ENCODE measurements around the gene ALDH1B1. TPM values are rescaled to one million over a fixed set of nuclear protein-coding genes. Genes with fewer than 3 reads are reported as not detected.

The ALDH1B1 gene
- total RNA-seq, 6 experiments from 2014 or later, result 34.5 to 42.0 (median 37.2) TPM

GRCh38 chr9:38406476-38407186, 14.1 kb downstream of the ALDH1B1 start:
- no peak overlapping the region for H3K27ac Mint-ChIP-seq
- no peaks in the 10 kb centered on the region for H3K36me3 Mint-ChIP-seq (ENCODE audit: low read depth)
- H3K27me3 Mint-ChIP-seq (ENCODE audit: insufficient read depth), result peaks cover 55% of the 10 kb centered on the region
- TF ChIP-seq, protein P1, sequence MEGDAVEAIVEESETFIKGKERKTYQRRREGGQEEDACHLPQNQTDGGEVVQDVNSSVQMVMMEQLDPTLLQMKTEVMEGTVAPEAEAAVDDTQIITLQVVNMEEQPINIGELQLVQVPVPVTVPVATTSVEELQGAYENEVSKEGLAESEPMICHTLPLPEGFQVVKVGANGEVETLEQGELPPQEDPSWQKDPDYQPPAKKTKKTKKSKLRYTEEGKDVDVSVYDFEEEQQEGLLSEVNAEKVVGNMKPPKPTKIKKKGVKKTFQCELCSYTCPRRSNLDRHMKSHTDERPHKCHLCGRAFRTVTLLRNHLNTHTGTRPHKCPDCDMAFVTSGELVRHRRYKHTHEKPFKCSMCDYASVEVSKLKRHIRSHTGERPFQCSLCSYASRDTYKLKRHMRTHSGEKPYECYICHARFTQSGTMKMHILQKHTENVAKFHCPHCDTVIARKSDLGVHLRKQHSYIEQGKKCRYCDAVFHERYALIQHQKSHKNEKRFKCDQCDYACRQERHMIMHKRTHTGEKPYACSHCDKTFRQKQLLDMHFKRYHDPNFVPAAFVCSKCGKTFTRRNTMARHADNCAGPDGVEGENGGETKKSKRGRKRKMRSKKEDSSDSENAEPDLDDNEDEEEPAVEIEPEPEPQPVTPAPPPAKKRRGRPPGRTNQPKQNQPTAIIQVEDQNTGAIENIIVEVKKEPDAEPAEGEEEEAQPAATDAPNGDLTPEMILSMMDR (IDR thresholded peaks at IDR 0.05), result no peak
- H3K4me1 Mint-ChIP-seq (ENCODE audit: low read depth), result no peaks in the 10 kb centered on the region
- H3K4me3 Mint-ChIP-seq, result no peak overlapping the region
- DNase-seq, result no peak
- H3K9me3 Mint-ChIP-seq, result no peaks in the 10 kb centered on the region

DNA sequence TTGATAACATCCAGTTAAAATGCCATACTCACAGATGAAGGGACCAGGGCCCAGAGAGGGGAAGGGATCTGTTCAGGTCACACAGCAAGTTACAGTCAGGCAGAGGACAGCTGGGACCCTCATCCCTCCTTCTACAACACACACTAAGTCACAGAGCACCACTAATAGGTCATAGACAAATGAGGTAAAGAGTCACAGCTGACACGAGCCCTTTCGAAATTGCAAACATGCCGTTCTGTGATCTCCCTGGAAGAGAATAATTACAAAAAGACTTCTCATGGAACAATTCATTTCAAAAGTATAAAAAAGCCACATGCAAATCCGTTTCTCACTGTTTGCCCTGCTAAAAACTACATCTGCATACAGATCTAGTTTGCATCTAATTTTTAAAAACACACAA, 16.2 kb downstream of the ALDH1B1 start:
- H3K27me3 Mint-ChIP-seq (ENCODE audit: insufficient read depth), result peaks cover 60% of the 10 kb centered on the region
- H3K9me3 Mint-ChIP-seq, result no peaks in the 10 kb centered on the region
- H3K4me3 Mint-ChIP-seq, result no peak overlapping the region
- H3K27ac Mint-ChIP-seq, result no peak overlapping the region
- H3K4me1 Mint-ChIP-seq (ENCODE audit: low read depth), result no peaks in the 10 kb centered on the region
- no peaks in the 10 kb centered on the region for H3K36me3 Mint-ChIP-seq (ENCODE audit: low read depth)
- TF ChIP-seq, protein P1 (IDR thresholded peaks at IDR 0.05), result no peak
- DNase-seq, result no peak

GRCh38 chr9:38412751-38413150, 20.2 kb downstream of the ALDH1B1 start:
- Mint-ChIP-seq H3K36me3 (ENCODE audit: low read depth) (no peaks in the 10 kb centered on the region), H3K4me3 (no peak overlapping the region), H3K4me1 (ENCODE audit: low read depth) (no peaks in the 10 kb centered on the region), H3K9me3 (no peaks in the 10 kb centered on the region), H3K27me3 (ENCODE audit: insufficient read depth) (peaks cover 57% of the 10 kb centered on the region), H3K27ac (no peak overlapping the region)
- no peak for DNase-seq
- TF ChIP-seq, protein P1 (IDR thresholded peaks at IDR 0.05), result no peak

DNA sequence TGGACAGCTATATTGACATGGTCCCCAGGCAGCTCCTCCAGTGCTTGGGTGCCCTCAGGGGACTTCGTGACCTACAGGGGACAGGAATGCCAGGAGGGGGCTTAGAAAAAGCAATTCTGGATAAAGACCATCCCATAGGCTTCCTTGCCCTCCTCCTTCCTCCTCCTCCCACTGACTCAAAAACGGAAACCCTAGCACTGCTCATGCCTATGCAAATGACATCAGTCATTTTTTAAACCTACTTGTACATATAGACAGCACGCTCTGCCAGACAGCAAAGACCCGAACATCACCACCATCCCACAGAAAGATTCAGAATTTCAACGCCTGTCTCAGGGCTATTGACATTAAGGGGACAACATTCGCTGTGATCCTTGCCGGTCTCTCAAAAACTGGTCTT, 20.8 kb downstream of the ALDH1B1 start:
- peaks cover 59% of the 10 kb centered on the region for H3K27me3 Mint-ChIP-seq (ENCODE audit: insufficient read depth)
- no peaks in the 10 kb centered on the region for H3K4me1 Mint-ChIP-seq (ENCODE audit: low read depth)
- H3K36me3 Mint-ChIP-seq (ENCODE audit: low read depth), result no peaks in the 10 kb centered on the region
- TF ChIP-seq, protein P1 (IDR thresholded peaks at IDR 0.05), result no peak
- H3K9me3 Mint-ChIP-seq, result no peaks in the 10 kb centered on the region
- no peak for DNase-seq
- H3K27ac Mint-ChIP-seq, result no peak overlapping the region
- no peak overlapping the region for H3K4me3 Mint-ChIP-seq

DNA sequence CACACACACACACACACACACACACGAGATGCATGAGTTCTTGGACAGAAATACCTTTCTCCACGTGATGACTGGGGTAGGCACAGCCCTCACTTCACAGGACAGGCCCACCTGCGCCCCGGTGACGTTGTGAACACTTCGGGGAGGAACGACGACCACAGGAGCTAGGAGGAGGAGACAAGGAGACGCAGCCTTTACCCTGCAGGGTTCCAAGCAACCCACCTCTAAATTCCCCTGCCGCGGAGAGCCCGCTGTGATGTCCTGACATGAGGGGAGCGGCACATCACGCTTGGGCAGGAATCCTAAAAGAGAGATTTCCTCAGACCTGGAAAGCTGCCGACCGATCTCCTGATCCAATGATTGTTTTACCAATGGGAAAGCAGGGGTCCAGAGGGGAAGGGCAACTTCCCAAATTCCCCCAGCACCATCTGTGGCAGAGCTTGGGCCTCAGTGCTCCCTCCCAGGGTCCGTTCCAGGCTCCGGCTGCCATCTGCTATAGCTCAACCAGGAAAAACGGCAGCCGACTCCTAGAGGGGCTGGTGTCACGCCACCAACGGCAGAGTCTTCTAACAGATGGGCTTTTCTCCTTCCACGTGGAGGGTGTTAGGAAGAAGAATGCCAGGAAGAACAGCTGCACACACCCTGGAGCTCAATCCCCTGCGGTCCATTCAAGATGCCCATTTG, 21.7 kb downstream of the ALDH1B1 start:
- Mint-ChIP-seq H3K27ac (no peak overlapping the region), H3K36me3 (ENCODE audit: low read depth) (no peaks in the 10 kb centered on the region), H3K27me3 (ENCODE audit: insufficient read depth) (peaks cover 55% of the 10 kb centered on the region), H3K4me1 (ENCODE audit: low read depth) (no peaks in the 10 kb centered on the region), H3K9me3 (no peaks in the 10 kb centered on the region), H3K4me3 (no peak overlapping the region)
- TF ChIP-seq, protein P1 (IDR thresholded peaks at IDR 0.05), result no peak
- DNase-seq, result no peak

Measured in HFFc6 (cell line).